Cardiac ventricle fibroblast (primary cell): ENCODE results near the gene LCE1B. TPM values are rescaled to one million over a fixed set of nuclear protein-coding genes. Genes with fewer than 3 reads are reported as not detected.

Experiments
- total RNA-seq: library from RNA; depleted of rRNA; stranded (reverse); fragments of >200 nt; gene quantifications from 2 replicates; pipeline ENCODE4 v1.2.3, GENCODE V29; 2015

LCE1B gene
- not detected in 2 replicates for total RNA-seq

GRCh38 chr1:152811671-152812070 lies at the start of gene LCE1B:
Gene LCE1B (plus strand): TSS chr1:152811971. CDS start chr1:152812447, 476 bp downstream.

GRCh38 chr1:152774875-152775274 lies 36.9 kb upstream of the LCE1B start, which contains the start of gene LCE1F:
Gene LCE1F (plus strand): TSS chr1:152775140. CDS start chr1:152776372, 1,232 bp downstream.

GRCh38 chr1:152786077-152786476 lies 25.7 kb upstream of the LCE1B start, which contains the start of gene LCE1E:
Gene LCE1E (plus strand): TSS chr1:152786257. CDS start chr1:152787300, 1,043 bp downstream.

GRCh38 chr1:152796421-152796820 lies 15.3 kb upstream of the LCE1B start, which contains the start of gene LCE1D:
Gene LCE1D (plus strand): TSS chr1:152796721. CDS start chr1:152797795, 1,074 bp downstream.

GRCh38 chr1:152806576-152806975 lies 5.2 kb upstream of the LCE1B start, which contains the start of gene LCE1C:
Gene LCE1C (minus strand): TSS chr1:152806651. CDS start chr1:152805478, 1,173 bp downstream.

GRCh38 chr1:152827173-152827572 lies 15.4 kb downstream of the LCE1B start, which contains the start of gene LCE1A:
Gene LCE1A (plus strand): TSS chr1:152827473. CDS start chr1:152827473, 0 bp downstream.

GRCh38 chr1:152842556-152842955 lies 30.8 kb downstream of the LCE1B start, which contains the start of gene LCE6A:
Gene LCE6A (plus strand): TSS chr1:152842856. CDS start chr1:152843521, 665 bp downstream.

GRCh38 chr1:152859696-152860095 lies 47.9 kb downstream of the LCE1B start, which contains the start of gene LCE7A:
Gene LCE7A (plus strand): TSS chr1:152859996. CDS start chr1:152860698, 702 bp downstream.

Other genes starting within 250 kb of the LCE1B start
- gene LCE3E, start 245.2 kb upstream of the LCE1B start, total RNA-seq: not detected in 2 replicates
- gene LCE3D, start 231.5 kb upstream of the LCE1B start, total RNA-seq: not detected in 2 replicates
- gene LCE3C, start 211.7 kb upstream of the LCE1B start, total RNA-seq: not detected in 2 replicates
- not detected in 2 replicates for gene LCE3B, start 198.2 kb upstream of the LCE1B start, total RNA-seq
- not detected in 2 replicates for gene LCE3A, start 188.9 kb upstream of the LCE1B start, total RNA-seq
- gene LCE2D, start 148.6 kb upstream of the LCE1B start, total RNA-seq: not detected in 2 replicates
- not detected in 2 replicates for gene LCE2C, start 136.7 kb upstream of the LCE1B start, total RNA-seq
- not detected in 2 replicates for gene LCE2B, start 125.8 kb upstream of the LCE1B start, total RNA-seq
- gene LCE2A, start 113.6 kb upstream of the LCE1B start, total RNA-seq: not detected in 2 replicates
- not detected in 2 replicates for gene LCE4A, start 103.8 kb upstream of the LCE1B start, total RNA-seq
- not detected in 2 replicates for gene KPRP, start 53.9 kb upstream of the LCE1B start, total RNA-seq
- not detected in 2 replicates for gene LCE1F, start 36.8 kb upstream of the LCE1B start, total RNA-seq
- gene LCE1E, start 25.7 kb upstream of the LCE1B start, total RNA-seq: not detected in 2 replicates
- not detected in 2 replicates for gene LCE1D, start 15.2 kb upstream of the LCE1B start, total RNA-seq
- gene LCE1C, start 5.3 kb upstream of the LCE1B start, total RNA-seq: not detected in 2 replicates
- gene LCE1A, start 15.5 kb downstream of the LCE1B start, total RNA-seq: not detected in 2 replicates
- gene LCE6A, start 30.9 kb downstream of the LCE1B start, total RNA-seq: not detected in 2 replicates
- not detected in 2 replicates for gene LCE7A, start 48.0 kb downstream of the LCE1B start, total RNA-seq
- gene SMCP, start 66.4 kb downstream of the LCE1B start, total RNA-seq: not detected in 2 replicates
- gene IVL, start 96.6 kb downstream of the LCE1B start, total RNA-seq: not detected in 2 replicates
- not detected in 2 replicates for gene SPRR5, start 135.2 kb downstream of the LCE1B start, total RNA-seq
- not detected in 2 replicates for gene SPRR4, start 158.7 kb downstream of the LCE1B start, total RNA-seq
- gene SPRR1A, start 172.1 kb downstream of the LCE1B start, total RNA-seq: not detected in 2 replicates
- not detected in 2 replicates for gene SPRR3, start 189.8 kb downstream of the LCE1B start, total RNA-seq
- not detected in 2 replicates for gene SPRR1B, start 219.2 kb downstream of the LCE1B start, total RNA-seq
- gene SPRR2D, start 229.1 kb downstream of the LCE1B start, total RNA-seq: not detected in 2 replicates
- gene SPRR2A, start 245.5 kb downstream of the LCE1B start, total RNA-seq: not detected in 2 replicates